Esophagus muscularis mucosa (tissue), 3 donors: ENCODE data around the gene TTF1.

ENCODE experiments used
- POLR2A ChIP-seq: fragments of 450-650 bp; IDR thresholded peaks from one replicate; pipeline ENCODE4 v1.6.1; 2017; ENCODE audit warnings: antibody characterized with exemption, moderate library complexity, mild to moderate bottlenecking, low read depth
- POLR2AphosphoS5 ChIP-seq, 2 donors: sonication (generic); formaldehyde crosslinking; IDR thresholded peaks; one replicate each; pipeline ENCODE4 v1.6.1; 2017; ENCODE audit warnings: antibody characterized with exemption in 2 of 2
- TF ChIP-seq, protein P1 (sequence below), 3 experiments: fragments of 200-600 bp in 2 of 3; fragments of 450-650 bp in 1 of 3; sonication (generic) in 2 of 3; IDR thresholded peaks; one replicate each; pipeline ENCODE4 v1.5.1; 2017 to 2019; ENCODE audit warnings: antibody characterized with exemption in 3 of 3, mild to moderate bottlenecking in 2 of 3, moderate library complexity in 1 of 3

DNA sequence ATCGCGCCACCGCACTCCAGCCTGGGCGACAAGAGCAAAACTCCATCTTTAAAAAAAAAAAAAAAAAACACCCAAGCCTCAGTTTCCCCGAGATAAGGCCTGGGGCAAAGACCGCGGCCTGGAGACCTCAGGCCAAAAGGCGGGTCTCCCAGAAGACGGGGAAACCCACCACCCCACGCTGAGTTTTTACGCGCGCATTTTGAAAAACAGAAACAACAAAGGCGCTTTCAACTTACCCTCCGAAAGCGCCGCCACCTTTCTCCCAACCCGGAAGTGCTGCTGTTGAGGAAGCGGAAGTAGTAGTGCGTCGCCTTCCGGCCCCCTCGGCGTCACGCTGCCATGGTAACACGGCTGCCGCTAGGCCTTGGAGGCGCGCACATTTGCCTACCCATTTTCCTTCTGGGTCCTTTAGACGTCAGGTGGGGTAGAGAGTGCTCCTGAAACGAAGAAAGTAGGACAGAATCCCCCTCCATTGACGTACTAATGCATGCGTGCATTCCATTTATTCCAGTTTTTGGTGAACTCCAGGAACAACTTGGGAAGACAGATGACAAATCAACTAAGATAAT, at the start of gene TTF1:
- TF ChIP-seq, protein P1, sequence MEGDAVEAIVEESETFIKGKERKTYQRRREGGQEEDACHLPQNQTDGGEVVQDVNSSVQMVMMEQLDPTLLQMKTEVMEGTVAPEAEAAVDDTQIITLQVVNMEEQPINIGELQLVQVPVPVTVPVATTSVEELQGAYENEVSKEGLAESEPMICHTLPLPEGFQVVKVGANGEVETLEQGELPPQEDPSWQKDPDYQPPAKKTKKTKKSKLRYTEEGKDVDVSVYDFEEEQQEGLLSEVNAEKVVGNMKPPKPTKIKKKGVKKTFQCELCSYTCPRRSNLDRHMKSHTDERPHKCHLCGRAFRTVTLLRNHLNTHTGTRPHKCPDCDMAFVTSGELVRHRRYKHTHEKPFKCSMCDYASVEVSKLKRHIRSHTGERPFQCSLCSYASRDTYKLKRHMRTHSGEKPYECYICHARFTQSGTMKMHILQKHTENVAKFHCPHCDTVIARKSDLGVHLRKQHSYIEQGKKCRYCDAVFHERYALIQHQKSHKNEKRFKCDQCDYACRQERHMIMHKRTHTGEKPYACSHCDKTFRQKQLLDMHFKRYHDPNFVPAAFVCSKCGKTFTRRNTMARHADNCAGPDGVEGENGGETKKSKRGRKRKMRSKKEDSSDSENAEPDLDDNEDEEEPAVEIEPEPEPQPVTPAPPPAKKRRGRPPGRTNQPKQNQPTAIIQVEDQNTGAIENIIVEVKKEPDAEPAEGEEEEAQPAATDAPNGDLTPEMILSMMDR (IDR thresholded peaks at IDR 0.05) = no peak
- TF ChIP-seq POLR2AphosphoS5 (IDR thresholded peaks at IDR 0.05) (peak; percentile 82 to 91), POLR2A (no peak)
